Measurements from ENCODE around the gene RARA. TPM values are rescaled to one million over a fixed set of nuclear protein-coding genes. Genes with fewer than 3 reads are reported as not detected.
A peak's percentile ranks its signal among the peaks of the same experiment; 100 is the strongest.

RARA gene
- total RNA-seq, 4 donors from 2014 or later = 19.4 to 32.1 (median 28.3) TPM

- H3K4me1 ChIP-seq = peaks cover 95% of the 10 kb centered on the region
- no peak for DNase-seq (ENCODE audit: low spot score in 2 of 2)
- TF ChIP-seq POLR2A (IDR thresholded peaks at IDR 0.05) (no peak), CTCF (IDR thresholded peaks at IDR 0.05) (no peak), POLR2AphosphoS5 (IDR thresholded peaks at IDR 0.05) (no peak), EP300 (IDR thresholded peaks at IDR 0.05) (no peak)
Observed at GRCh38 chr17:40338058-40338457, 29.1 kb downstream of the RARA start.

GRCh38 chr17:40338941-40339649, 30.1 kb downstream of the RARA start:
- 70% methylated on average over 12 of the region's 13 CpGs for WGBS
- no peaks in the 10 kb centered on the region for H3K9me3 ChIP-seq
- no peaks in the 10 kb centered on the region for H3K27me3 ChIP-seq
- peak overlapping the region; percentile 96 for H3K27ac ChIP-seq
- peaks cover 95% of the 10 kb centered on the region for H3K4me1 ChIP-seq
- no peak overlapping the region for H3K4me3 ChIP-seq
- TF ChIP-seq POLR2A (IDR thresholded peaks at IDR 0.05) (no peak), POLR2AphosphoS5 (IDR thresholded peaks at IDR 0.05) (no peak), EP300 (IDR thresholded peaks at IDR 0.05) (no peak), CTCF (IDR thresholded peaks at IDR 0.05) (no peak)
- no peak for DNase-seq (ENCODE audit: low spot score in 2 of 2)
- H3K36me3 ChIP-seq = no peaks in the 10 kb centered on the region

More at GRCh38 chr17:40338058-40338457, 29.1 kb downstream of the RARA start:
- H3K9me3 ChIP-seq = no peaks in the 10 kb centered on the region
- 74% methylated on average over 5 of the region's 5 CpGs for WGBS
- H3K27me3 ChIP-seq = no peaks in the 10 kb centered on the region
- H3K36me3 ChIP-seq = no peaks in the 10 kb centered on the region
- no peak overlapping the region for H3K4me3 ChIP-seq
- no peak overlapping the region for H3K27ac ChIP-seq

- Histone ChIP-seq H3K36me3 (no peaks in the 10 kb centered on the region), H3K9me3 (no peaks in the 10 kb centered on the region), H3K4me1 (peaks cover 95% of the 10 kb centered on the region), H3K4me3 (no peak overlapping the region), H3K27me3 (no peaks in the 10 kb centered on the region), H3K27ac (peak overlapping the region; percentile 96)
- TF ChIP-seq EP300 (IDR thresholded peaks at IDR 0.05) (no peak), POLR2AphosphoS5 (IDR thresholded peaks at IDR 0.05) (no peak), CTCF (IDR thresholded peaks at IDR 0.05) (no peak), POLR2A (IDR thresholded peaks at IDR 0.05) (no peak)
- 78% methylated on average over 1 of the region's 1 CpG for WGBS
- no peak for DNase-seq (ENCODE audit: low spot score in 2 of 2)
Observed at GRCh38 chr17:40340327-40340726, 31.3 kb downstream of the RARA start.

- WGBS = 0% methylated on average over 3 of the region's 55 CpGs
- DNase-seq (ENCODE audit: low spot score in 2 of 2) = peak; percentile 96 to 98
- Histone ChIP-seq H3K36me3 (no peaks in the 10 kb centered on the region), H3K9me3 (no peaks in the 10 kb centered on the region), H3K4me1 (peaks cover 95% of the 10 kb centered on the region), H3K27ac (peak overlapping the region; percentile 96), H3K27me3 (no peaks in the 10 kb centered on the region), H3K4me3 (peak overlapping the region; percentile 70)
- peak; percentile 33 to 86 for TF ChIP-seq POLR2A (IDR thresholded peaks at IDR 0.05)
- TF ChIP-seq EP300 (IDR thresholded peaks at IDR 0.05) = no peak
- peak in 2 of 3 donors; percentile 71 to 86 for TF ChIP-seq POLR2AphosphoS5 (IDR thresholded peaks at IDR 0.05)
- TF ChIP-seq CTCF (IDR thresholded peaks at IDR 0.05) = no peak
Observed at GRCh38 chr17:40340880-40341807, 32.2 kb downstream of the RARA start.

Measured in suprapubic skin (tissue), 4 donors.